GM21381 (cell line): ENCODE measurements around the gene ALOX12B.

Experiments used
- ATAC-seq: cut with Tn5 transposase; IDR thresholded peaks from one replicate; pipeline ENCODE4 v1.9.1; 2021; ENCODE audit warnings: mild to moderate bottlenecking, moderate library complexity; ENCODE audit not compliant: unreplicated experiment

The ALOX12B gene

GRCh38 chr17:8087075-8087951, at the start of gene ALOX12B:
TSS of gene ALOX12B (minus strand) at chr17:8087716. CDS start at chr17:8087442, 274 bp downstream.
- no peak for ATAC-seq

- ATAC-seq: no peak
Measured at GRCh38 chr17:8133941-8134340, 46.4 kb upstream of the ALOX12B start.

- ATAC-seq: no peak
Measured at GRCh38 chr17:8133399-8133798, 45.9 kb upstream of the ALOX12B start.

GRCh38 chr17:8131844-8132441, 44.4 kb upstream of the ALOX12B start:
- no peak for ATAC-seq

GRCh38 chr17:8128125-8128784, 40.7 kb upstream of the ALOX12B start:
- ATAC-seq: no peak

- ATAC-seq: peak; percentile 29
Measured at GRCh38 chr17:8126491-8127066, 39.1 kb upstream of the ALOX12B start.

GRCh38 chr17:8125947-8126490, 38.5 kb upstream of the ALOX12B start:
- ATAC-seq: no peak

GRCh38 chr17:8125154-8125946, 37.8 kb upstream of the ALOX12B start:
- ATAC-seq: no peak

GRCh38 chr17:8124350-8125153, 37.0 kb upstream of the ALOX12B start:
- ATAC-seq: no peak

- no peak for ATAC-seq
Measured at GRCh38 chr17:8123695-8124349, 36.3 kb upstream of the ALOX12B start, which contains the start of gene HES7. TSS of gene HES7 (minus strand) at chr17:8124106. CDS start at chr17:8124084, 22 bp downstream.

- ATAC-seq: no peak
Measured at GRCh38 chr17:8122924-8123694, 35.6 kb upstream of the ALOX12B start.

GRCh38 chr17:8122422-8122923, 35.0 kb upstream of the ALOX12B start:
- ATAC-seq: no peak

GRCh38 chr17:8121681-8122421, 34.3 kb upstream of the ALOX12B start:
- peak; percentile 21 for ATAC-seq

- no peak for ATAC-seq
Measured at GRCh38 chr17:8121407-8121680, 33.8 kb upstream of the ALOX12B start.

- no peak for ATAC-seq
Measured at GRCh38 chr17:8120520-8121406, 33.2 kb upstream of the ALOX12B start.
